Head of caudate nucleus (tissue), 42 donors: ENCODE measurements around the gene KLK15.
A peak's percentile ranks its signal among the peaks of the same experiment; 100 is the strongest.

ENCODE experiments used
- DNase-seq, 42 donors: peaks; one replicate each; pipeline versions ENCODE4 v3.0.0 to v3.0.0-alpha.2; 2020 to 2021; ENCODE audit warnings: mixed read lengths in 7 of 42
- intact Hi-C: fragments of 100-400 bp; cut with DNase I; formaldehyde crosslinking; loops from one replicate; pipeline ENCODE4 v1.15.0; 2022

KLK15 gene

DNA sequence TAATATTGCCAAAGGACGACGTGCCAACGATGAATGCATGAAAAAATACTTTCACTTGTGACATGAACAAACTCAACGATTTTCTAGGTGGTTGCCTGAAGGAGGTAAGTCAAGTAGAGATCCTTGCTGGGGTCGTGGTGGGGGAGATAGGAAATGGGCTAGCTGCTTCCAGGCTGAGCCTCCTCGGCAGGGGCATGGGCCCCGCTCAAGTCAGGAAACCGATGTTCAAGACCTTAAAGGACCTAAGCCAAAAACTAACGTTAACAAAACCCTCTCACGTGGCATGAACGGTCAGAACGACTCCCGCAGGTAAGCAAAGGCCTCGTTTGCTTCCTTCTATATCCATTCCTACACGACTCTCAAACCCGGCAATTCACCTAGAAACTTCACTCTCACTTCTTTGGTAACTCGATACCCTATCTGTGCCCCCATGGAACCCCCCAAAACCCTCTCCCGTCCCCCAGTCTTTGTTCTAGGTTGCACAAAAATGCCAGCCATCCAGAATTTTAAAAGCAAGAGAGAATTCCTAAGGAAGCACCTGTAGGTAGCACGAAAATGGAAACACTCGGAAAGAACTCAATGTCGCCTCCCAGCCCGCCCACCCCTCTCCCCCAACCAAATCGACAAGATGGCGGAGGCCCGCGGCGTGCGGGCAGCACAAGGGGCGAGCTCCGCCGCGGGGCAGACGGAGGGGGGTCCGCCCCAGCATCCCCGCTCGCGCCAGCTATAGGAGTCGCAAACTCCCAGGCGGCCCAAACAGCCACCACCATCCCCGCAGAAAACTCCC, 29.5 kb downstream of the KLK15 start:
- peak in 1 of 42 donors; percentile 14 for DNase-seq
- intact Hi-C loops, result no loop called here

DNA sequence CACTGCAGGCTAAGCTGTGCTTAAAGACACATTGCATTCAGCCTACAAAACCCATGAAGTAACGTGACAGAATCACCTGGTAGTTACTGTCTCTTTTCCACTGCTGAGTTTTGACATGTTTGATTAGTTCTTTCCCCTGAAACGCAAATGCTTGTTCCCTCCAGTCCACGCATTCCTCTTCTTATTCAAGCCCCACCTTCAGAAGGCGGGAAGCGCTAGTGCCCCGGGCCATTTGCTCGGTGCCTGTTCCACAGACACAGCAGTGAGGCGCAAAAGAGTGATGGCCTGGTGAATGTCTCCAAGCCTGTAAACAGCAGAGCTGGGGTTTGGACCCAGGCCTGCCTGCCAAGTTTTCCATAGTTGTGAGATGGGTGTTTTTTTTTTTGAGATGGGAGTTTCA, 32.3 kb downstream of the KLK15 start:
- intact Hi-C loops, result no loop called here
- no peak for DNase-seq

DNA sequence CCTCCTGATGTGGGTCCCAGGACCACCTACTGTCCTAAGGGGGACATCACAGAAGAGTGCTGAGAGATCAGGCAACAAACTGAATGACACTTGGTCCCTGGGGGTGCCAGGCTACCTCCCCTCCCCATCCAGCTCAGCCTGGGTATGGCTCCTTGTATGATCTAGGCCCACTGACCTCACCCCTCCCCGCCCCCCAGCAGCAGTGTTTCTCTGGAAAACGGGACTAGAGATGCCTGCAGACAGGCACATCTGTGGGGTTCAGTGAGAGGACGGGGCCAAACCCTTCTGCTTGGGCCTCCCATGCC, 33.9 kb downstream of the KLK15 start:
- no peak for DNase-seq

DNA sequence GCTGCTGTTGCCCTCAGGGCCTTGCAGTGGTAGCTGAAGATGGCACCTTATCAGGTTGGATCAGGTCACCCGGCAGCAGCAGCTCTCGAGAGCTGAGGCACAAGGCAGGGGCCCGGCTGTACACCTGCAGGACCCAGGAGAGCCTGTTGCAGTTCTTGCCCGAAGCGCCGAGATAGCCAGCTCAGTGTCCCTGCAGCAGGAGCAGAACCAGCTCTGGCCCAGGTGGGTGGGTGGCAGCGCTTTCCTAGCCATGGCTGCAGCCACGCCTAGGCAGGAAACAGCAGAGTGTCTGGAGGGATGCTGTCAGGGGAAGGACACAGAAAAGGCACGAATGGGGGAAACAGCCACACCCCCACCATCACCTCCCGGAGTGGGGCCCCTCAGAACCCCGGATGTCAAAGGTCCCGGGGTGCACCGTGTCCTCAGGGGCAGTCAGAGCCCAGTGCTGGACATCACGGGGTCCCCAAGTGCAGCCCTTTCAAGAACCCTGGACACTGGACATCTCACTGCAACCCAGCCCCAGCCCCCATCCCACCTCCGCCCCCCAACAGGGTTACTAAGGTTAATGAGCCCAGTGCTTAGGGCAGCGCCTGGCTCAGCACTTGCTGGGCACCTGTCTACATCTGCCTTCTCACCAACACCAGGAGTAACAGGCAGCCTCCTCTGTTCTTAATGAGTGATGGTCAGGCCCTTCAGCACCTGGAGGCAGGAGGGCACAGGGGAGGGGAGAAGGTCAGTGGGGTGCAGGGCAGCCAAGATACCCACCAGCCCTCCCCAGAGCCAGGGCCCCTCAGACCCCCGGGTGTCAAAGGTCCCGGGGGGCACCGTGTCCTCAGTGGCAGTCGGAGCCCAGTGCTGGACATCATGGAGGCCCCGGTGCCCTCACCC, 34.5 kb downstream of the KLK15 start:
- intact Hi-C loops, result no loop called here
- DNase-seq, result no peak

More for the DNA sequence above, 33.9 kb downstream of the KLK15 start:
- intact Hi-C loops, result no loop called here

DNA sequence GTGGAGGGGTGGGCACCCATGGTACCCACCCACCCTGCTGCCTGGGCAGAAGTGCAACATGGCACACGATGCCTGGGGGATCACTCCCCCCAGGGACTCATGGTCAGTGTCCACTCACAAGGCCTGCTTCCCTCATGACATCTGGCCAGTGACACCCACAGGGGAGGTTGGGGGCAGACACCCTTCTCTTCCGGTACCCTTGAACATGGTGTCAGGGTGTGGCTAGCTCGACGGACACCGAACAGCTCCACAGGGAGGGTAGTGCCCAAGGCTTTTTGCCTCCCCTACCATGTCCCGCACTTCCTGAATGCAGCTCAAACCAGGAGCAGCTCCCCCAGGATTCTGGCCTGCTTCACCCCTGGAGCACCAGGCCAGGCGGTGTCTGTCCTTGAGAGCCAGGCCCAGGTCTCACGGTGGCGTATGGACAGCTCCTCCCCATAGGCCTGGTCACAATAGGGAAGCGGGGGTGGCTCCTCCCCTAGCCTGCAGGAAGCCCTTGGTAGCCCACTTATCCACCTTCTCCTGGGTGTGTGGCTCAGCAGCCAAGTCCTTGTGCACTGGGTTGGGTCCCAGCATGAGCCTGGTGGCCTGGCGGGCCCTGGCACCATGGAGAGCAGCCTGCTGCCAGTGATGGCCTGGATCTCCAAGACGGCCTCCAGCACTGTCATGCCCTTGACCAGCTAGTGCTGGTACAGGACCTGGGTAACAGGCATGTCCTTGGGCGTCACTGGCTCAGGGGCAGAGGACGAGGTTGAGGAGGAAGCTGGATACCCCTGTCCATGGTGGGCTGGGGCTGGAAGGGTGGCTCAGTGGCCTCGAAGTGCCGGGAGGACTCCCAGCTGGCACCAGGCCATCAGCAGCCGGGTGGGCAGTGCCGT, 35.4 kb downstream of the KLK15 start:
- intact Hi-C loops, result no loop called here
- DNase-seq, result no peak

DNA sequence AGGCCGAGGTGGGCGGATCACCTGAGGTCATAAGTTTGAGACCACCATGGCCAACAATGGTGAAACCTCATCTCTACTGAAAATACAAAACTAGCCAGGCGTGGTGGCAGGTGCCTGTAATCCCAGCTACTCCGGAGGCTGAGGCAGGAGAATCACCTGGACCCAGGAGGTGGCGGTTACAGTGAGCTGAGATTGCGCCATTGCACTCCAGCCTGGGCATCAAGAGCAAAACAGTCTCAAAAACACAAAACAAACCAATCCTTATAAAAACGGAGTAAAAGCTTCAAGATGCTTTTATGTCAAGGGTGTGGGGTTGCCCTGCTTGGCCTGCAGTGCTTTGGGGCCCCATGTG, 36.0 kb downstream of the KLK15 start:
- intact Hi-C loops, result no loop called here
- no peak for DNase-seq

DNA sequence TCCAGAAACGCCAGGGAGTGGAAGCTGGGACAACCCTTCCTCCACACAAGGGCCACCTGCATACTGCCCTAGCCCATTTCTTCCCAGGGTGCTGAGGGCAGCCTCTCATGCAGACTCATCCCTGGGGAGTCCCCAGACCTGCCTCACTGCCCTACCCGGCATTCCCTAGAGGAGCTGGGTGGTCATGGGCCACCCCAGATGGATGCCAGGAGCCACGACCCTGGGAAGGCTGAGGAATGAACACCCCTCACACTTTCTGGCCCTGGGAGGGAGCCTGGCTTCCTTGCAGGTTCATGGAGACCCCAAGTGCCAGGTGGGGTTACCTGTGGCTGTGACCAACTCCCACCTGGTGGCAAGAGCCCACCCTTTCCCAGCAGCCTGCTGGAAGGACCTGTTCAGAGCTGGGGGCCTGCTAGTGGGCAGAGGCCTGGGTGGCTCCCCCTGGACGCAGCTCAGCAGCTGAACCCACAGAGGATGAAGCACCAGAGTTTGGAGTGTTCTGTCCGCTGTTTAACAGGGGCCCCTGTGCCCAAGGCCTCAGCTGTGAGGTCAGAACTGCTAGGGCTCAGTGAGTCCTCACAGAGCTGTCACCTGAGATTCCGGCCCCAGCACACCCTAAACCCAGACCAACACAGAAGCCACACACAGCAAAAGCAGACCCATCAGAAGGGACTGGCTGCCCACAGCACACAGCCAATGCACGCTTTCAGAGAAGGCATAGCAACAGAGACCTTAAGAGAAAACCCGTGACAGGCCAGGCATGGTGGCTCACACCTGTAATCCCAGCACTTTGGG, 36.5 kb downstream of the KLK15 start:
- intact Hi-C loops, result no loop called here
- no peak for DNase-seq

DNA sequence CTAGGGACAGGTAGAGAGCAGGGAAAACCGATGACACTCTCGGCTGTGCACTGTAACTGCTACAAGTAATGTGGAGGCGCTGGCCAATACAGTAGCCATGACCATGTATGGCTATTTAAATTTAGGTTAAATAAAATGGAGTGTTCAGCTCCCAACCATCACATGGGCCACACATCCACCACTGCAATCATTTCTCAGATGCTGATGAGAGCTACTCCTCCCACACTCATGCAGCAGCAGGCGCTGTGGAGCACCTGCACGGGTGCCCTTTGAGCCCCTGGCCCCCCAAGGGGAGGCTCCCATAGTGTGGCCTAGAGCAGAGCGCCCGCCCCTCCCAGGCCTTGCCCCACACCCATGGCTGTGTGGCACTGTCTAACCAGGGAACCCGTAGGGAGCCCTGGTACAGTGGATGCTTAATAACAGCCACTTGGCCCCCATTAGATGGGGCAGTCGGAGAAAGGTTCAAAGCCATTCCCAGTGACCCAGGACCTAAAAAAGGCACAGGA, 37.2 kb downstream of the KLK15 start:
- DNase-seq, result no peak
- intact Hi-C loops, result no loop called here

DNA sequence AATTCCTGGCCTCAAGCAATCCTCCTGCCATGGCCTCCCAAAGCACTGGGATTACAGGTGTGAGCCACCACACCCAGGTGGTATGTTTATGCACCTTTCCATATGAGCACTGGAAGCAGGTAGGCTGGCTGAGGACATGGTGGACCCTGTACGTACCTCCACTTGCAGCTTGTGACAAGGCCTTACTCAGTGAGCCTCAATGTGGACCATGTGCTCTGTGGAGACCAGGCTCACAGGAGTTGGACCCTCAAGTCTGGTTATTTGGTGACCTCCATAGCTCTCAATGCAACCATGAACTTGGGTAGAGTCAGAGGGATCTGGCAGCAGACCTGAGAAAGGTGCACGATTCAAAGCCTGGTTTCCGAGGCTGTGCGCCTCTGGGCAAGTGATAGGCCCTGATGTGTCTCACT, 37.7 kb downstream of the KLK15 start:
- no peak for DNase-seq
- intact Hi-C loops, result no loop called here

DNA sequence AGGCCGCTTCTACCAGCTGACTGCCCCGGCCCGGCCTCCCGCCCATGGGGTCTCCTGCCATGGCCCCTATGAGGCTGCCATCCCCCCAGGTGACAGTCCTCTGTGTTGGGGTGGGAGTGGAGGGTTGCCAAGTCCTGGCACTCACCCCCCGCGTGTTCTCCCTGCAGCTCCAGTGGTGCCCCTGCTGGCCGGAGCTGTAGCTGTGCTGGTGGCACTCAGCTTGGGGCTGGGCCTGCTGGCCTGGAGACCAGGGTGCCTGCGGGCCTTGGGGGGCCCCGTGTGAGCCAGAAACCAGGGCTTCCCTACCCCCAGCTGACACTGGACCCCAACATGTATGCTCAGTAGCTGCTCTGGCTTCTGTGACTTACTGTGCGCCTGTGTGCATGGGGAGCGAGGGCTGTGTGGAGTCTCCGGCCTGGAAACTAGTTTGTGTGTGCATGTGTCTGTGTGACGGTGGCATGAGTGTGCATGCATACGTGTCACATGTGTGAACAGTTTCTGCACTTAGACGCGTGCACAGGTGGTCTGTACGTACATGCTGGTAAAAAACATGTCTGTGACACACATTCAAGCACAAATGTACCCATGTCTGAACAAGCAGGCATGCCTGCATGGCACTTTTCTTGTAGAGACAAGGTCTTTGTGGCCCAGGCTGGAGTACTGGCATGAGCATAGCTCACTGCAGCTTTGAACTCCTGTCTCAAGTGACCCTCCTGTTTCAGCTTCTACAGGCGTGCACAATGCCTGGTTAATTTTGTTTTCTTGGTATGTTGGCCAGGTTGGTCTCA, 38.3 kb downstream of the KLK15 start:
- no peak for DNase-seq
- intact Hi-C loops, result no loop called here

DNA sequence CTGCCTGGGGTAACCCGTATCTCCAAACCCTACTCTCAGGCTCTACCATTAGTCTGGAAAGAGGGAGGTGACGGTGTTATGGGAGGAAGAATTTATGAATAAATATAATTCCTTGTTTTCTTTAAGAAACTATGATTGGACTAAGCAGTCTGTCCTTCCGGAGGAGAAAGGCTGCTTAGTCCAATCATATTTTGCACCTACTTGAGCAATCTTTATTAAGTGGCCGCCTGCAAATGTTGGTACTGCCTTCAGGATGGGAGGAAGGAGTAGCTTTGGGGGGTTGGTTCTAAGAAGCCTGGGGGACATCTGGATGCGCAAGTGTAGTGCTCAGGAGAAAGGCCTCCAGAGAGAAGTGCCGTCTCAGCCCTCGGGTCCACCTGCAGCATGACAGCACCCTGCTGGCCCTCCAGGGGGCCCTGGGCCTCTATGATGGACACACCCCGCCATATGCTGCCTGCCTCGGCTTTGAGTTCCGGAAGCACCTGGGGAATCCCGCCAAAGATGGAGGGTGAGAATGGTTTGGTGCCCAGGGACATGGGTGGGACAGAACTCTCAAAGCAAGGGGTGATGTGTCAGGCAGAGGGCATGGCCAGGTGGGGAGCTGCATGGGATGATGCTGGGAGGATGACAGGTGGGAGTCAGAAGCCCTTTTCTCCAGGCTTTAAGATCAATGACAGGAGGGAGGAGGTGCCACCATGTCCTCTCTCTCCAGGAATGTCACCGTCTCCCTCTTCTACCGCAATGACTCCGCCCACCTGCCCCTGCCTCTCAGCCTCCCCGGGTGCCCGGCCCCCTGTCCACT, 39.1 kb downstream of the KLK15 start:
- no peak for DNase-seq
- intact Hi-C loops, result no loop called here

DNA sequence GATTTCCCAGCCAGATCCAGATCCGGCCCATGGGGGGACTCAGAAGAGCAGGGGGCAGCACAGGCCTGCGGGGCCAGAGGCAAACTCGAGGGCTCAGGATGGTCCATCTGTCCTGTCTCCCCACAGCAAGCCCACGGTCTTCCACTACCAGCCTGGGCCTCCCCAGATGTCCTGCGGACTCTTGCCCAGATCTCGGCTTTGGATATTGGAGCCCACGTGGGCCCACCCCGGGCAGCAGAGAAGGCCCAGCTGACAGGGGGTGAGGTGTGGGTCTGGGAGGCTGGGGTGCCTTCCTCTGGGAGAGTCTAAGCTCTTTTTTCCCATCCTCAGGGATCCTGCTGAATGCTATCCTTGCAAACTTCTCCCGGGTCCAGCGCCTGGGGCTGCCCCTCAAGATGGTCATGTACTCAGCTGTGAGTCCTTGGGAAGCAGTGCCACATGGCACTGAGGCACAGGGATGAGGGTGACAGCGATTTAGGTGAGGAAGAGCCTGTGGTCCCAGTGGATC, 39.8 kb downstream of the KLK15 start:
- DNase-seq, result no peak
- intact Hi-C loops, result no loop called here

DNA sequence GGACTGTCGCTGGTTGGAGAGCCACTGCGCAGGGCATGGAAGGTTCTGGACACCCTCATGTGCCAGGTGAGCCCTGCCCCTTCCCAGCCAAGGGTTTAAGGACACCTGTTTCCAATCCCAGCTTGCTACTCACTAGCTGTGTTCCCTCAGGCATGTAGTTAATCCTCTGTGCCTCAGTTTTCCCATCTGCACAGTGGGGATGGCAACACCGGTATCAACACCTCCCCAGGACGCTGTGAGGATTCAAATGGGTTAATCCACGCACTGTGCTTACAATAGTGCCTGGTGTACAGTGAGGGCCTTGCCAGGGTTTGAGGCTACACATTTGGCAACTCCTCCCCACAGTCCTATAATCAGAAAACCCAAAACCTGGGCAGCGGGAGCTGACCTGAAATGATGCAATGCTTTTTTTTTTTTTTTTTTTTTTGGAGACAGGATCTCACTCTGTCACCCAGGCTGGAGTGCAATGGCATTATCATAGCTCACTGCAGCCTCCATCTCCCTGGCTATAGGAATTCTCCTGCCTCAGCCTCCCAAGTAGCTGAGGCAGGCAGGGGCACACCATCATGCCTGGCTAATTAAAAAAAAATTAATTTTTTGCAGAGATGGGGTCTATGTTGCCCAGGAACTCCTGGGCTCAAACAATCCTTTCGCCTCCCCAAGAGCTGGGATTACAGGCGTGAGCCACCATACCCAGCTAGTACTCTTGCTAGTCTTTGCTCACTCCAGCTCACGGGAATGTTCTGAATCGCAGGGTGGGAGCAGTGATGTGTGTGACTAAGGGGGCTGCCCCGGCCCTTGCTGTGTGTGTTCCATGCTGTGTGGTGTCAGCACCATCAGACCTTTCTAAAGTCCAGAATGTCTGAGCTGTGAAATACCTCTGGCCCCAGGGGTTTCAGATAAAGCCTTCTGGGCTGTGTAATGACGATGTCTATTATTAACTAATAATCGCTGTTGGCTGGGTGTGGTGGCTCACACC, 40.8 kb downstream of the KLK15 start:
- no peak for DNase-seq
- intact Hi-C loops, result no loop called here

DNA sequence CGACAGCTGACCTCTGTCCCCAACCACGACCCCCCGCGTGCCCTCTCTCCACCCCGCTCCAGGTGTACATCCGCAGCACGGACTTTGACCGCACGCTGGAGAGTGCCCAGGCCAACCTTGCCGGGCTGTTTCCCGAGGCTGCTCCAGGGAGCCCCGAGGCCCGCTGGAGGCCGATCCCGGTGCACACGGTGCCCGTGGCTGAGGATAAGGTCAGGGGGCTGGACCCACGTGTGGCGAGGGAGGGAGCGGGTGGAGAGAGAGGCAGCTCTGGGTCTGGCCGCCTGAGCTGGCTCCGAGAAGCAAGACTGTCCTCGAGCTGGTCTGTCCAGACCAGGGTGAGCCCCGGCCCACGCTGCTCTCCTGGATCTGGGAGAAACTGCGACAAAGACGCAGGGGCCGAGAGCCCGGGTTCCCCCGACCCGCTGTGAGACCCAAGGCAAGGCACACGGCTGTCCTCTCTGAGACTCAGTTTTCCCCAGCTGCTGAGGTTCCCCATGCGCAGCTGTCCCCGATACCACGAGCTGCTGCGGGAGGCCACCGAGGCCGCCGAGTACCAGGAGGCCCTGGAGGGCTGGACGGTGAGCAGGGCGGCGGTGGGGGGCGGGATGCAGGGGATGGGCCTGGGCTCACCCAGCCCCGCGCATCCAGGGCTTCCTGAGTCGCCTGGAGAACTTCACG, 41.6 kb downstream of the KLK15 start:
- DNase-seq, result no peak
- intact Hi-C loops, result no loop called here

DNA sequence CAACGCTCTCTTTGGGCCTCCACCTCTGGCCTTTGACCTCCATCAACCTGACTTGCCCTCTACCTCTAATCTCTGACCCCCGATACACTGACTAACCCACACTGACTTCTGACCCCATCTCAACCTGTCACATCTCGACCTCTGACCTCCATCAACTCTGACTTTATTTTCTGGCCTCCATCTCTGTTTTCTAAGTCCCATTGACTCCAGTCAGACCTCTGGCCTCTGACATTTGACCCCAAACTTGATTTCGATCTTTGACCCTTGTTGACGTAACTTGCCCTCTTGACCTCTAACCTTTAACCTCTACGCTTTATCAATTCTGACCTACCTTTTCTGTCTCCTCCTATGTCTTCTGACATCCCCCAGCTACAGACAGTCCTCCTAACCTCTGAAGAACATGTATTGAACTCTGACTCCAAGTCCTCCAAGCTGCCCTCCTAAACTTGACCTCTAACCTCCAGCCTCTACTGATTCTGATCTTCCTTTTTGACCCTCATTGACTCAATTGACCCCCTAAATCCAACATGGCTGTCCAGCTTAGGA, 42.4 kb downstream of the KLK15 start:
- DNase-seq, result no peak
- intact Hi-C loops, result no loop called here
